Measurements from ENCODE around the gene LYVE1.

Gene LYVE1

DNA sequence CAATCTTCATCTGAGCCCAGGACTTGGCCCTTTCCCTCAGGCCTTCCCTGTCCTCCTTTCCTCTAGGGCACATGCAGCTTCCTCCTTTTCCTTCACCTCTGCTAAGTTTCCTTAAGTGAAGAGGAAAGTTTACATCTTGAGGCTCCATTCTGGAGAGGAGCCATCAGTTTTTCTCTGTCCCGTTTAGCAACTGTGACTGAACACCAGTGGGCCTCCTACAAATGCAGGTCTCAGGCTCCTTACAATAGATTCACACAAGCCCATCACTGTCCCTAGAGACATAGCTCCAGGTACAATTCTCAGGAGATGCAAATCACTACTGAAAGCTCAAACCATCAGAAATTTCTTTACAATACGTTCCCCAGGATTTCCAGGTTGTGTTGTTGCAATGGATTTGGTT, 23.3 kb upstream of the LYVE1 start:
- DNase-seq (ENCODE audit: low read depth): no peak

DNA sequence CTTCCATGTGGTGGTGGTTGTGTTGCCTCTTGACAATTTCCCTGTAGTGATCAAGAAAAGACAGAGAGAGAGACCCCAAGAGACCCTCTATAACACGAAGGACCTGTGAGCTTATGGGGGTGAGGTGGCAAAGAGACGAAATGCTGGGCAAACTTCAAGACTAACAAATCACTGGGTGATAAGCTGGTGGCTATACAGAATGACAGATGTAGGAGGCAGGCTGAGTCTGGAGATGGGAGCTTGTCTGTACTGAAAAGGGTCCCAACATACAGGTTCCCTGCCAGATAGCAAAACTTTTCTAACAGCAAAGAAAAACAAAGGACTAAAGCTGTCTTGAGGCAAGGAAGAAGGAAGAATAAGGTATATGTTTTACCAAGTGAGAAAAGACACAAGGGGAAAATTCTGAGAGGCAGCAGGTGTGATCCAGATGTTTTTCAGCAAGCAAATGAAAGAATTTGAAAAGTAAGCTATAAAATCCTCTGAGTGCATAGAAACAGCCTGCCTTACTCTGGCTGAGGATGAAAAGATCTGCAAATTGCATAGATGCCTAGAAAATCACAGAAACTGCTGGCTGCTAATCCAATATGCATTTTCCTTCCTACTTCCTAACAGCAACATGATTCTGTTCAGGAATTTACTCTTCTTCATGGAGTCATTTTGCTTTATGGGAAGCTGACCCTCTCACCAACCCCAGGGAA, 21.9 kb upstream of the LYVE1 start:
- DNase-seq (ENCODE audit: low read depth): peak; percentile 30

DNA sequence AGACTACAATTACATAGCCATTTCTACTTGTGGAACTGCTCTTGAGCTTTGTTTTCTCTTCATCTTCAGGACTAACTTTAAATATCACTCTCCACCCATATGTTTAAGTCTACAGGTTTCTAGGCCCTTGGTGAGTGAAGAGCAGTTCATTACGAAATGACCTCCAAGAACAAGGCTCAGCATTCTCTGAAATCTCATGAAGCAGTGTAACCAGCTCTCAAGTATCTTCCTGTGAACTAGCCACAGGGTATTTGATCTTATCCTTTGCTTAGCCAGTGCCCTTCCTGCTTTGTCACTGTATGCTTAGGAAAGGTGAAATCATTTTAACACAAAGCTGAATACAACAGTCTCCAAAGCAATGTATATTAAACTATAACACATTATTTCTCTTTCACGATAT, 20.4 kb upstream of the LYVE1 start:
- peak; percentile 54 for DNase-seq (ENCODE audit: low read depth)

DNA sequence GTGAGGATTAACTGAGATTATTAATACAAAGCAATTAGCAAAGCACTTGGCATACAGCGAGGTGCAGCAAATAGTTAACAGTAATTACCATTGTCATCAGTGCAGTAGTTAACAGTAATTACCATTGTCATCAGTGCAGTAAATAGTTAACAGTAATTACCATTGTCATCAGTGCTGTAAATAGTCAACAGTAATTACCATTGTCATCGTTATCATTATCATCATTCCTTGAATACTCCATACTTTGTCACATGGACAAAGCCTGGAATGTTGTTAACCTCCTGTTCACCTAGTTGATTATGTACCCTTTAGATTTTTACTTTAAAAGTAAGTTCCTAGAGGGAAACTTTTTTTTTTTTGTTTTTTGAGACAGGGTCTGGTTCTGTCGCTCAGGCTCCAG, 19.5 kb upstream of the LYVE1 start:
- DNase-seq (ENCODE audit: low read depth): no peak

DNA sequence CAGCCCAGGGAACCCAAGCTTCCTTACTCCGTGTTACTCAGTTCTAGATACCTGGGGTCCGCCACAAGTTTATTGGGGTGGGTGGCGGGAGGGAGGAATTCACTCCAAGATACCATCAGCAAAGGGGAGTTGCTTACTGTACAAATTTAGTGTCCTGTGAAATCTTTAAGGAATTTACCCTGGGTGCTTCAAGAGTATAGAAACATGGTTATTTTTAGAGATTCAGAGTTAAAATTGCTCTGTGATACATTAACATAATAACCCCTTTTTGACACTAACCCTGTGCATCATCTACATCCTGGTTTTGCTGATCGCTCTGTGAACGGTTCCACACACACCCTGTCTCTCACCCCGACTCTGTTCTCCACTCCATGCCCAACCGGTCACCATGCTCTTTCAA, 18.9 kb upstream of the LYVE1 start:
- peak; percentile 75 for DNase-seq (ENCODE audit: low read depth)

DNA sequence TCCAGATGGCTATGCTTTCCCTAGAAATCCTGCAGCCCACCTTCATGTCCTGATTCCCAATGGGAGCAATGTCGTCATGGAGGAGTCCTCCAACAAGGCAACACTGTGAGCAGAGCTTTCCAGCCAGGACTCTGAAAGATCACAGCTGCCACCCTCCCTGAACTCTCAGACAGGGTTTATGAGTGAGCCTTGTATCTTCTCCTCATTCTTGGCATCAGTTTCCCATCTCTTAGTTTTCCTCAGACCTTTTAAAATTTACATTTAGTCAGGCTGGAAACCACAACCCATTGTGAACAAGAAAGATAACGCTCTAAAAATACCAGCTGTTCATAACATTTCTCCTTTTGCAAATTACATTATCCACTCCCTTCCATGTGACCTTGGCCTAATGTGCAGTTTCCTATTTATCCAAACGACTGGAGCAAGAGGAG, 15.6 kb upstream of the LYVE1 start:
- DNase-seq (ENCODE audit: low read depth): peak; percentile 65

DNA sequence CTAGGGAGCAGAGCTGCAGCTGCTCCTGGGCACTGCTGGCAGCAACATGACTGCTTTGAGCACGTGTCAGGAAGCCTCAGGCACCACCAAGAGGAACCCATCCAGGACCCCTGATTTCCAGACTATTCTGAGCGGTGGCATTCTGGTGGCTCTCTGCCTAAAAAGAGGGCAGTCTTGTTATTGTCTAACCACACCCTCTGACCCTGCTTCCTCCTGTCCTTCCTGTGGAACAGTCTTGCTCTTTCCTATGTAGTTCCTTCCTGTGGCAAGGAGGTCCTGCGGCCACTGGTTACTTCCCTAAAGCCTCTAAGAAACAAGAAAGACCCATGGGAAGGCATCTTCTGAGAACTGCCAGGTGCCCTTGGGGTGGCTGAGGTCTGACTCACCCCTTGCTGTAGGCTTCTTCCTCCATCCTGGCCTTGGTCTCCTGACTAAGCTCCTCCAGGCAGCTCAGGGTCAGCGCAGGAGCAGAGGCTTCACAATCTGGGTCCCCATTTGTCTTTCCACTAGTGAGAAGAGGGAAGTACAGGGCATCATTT, 13.1 kb upstream of the LYVE1 start:
- peak; percentile 64 for DNase-seq (ENCODE audit: low read depth)

DNA sequence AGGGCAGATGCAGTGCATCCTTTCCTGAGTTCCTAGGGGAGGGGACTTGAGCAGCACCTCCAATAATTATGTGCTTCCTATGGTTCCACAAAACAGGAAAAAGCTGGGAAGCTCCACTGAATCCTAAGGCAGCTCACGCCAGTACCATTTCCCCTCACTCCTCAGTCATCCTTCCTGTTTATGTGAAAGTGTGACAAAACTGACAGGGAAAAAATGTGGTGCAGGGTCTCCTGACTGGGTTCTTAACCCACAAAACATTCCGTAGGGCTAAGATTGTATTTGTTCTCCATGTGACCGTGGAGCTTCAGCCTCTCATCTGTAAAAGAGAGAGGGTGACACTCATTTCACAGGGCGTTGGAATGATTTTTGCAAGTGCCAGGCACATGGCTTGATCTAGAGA, 12.2 kb upstream of the LYVE1 start:
- DNase-seq (ENCODE audit: low read depth): no peak

DNA sequence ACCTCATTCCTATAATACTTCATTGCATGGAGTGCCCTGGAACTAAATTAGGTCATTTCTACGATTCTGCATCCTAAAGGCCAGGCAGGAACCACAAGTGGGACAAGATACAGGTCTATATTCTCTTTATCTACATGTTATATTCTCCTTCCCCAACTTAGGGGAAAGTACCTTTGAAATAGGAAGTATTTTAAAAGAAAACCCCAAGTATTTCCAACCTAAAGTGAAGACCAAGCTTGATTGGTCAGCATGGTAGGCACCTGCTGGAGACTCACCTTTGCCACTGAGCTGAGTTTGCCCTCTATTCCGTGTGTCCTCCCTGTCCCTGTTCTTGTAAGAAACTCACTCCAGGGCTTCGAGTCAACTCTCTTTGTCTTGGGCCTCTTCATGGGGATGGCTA, 11.2 kb upstream of the LYVE1 start:
- no peak for DNase-seq (ENCODE audit: low read depth)

DNA sequence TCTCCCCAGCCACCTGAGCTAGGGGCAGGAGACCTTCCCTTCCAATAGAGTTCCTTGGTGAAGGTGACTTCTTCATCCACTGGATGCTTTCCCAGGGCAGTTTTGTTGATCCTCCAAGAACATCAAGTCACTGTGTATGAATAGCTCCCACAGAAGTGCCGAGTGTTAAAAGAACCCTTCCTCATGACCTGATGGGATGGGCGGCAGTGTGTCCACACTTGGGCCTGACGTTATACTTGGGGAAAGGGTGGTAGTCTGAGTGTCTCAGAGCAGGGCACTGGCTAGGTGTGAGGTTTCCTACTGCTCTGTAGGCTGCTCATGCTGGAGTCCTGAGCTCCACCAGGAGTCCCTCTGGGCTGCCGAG, 7.6 kb upstream of the LYVE1 start:
- DNase-seq (ENCODE audit: low read depth): no peak

DNA sequence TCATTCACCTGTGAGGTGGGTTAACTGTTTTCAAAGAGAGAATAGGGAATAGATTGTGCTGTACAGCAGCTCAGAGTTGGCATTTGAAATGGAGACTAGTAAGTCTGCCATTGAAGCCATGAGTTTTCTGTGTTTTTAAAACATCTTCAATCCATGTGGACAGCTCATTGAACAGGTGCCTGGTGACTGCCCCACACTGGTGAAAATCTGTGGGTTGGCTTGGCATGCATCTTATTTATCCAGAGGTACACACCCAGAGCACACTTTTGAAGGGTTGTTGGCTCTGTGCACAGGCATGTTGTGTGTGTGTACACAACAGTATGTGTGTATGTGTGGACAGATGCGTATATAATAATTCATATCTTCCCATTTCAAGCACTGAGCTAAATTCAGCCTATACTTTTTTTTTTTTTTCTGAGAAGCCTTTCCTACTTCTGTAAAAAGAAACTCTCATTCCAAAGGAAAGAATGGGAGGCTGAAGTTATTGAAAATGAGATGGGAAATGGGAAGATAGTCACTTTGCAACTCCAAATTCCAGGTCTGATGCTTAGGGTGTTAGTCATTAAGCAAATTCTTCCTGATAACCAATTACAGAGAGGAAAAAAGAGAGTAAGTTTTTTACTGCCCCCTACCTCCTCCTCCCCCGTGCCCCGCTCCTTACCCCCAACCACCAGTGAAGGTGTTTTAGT, 7.0 kb upstream of the LYVE1 start:
- DNase-seq (ENCODE audit: low read depth): peak; percentile 59

DNA sequence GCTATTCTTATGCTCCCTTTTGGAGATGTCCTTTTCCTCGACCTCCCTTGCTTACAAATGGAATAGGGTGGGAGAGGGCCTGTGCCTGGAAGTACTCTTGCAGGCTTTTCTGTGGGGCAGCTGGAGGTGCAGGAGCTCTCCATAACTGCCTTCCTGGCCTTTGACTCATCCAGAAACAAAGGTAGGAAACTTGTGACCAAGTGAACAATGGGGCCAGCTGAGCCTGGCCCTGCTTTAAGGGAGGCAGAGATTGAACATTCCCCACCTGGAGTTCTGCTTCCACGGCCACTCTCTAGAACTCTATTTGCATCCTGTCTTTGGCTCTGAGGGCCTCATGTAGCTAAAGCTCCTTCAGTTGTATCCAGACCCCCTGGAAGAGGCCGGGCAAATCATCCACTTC, 5.1 kb upstream of the LYVE1 start:
- no peak for DNase-seq (ENCODE audit: low read depth)

DNA sequence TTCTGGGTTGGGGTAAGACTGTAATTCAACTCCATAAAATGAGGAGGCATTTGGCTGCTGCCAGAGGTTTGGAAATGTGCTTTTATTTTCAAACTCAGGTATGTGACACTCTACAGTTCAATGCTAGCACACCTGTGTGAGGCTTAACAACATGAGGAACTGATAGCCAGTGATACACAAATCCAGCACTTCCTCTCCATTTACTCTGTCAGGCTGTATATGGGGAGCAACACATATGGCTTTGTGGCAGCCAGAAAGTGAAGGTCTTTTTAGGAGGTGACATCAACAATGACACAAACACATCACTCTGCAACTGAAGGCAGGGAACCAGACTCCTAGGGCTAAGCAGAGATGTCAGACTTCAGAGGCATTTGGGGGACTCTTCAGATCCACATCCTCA, 4.6 kb upstream of the LYVE1 start:
- no peak for DNase-seq (ENCODE audit: low read depth)

DNA sequence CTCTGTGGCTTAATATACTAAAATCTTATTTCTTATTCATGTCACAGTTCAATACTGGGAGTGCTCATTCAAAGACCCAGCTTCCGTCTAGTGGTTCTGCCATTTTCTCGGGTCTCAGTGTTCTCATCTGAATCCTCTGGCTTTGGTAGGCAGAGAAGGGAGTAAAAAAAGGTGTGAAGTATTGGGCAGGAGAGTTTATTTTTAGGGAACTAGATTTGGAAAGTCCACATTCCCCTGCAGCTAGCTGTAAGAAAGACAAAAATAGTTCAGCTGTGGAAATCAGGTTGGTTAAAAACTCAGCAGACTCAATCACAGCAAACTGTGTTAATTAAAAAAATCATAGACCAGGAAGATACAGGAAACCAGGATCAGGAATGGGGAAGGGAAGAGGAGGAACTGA, 4.1 kb upstream of the LYVE1 start:
- DNase-seq (ENCODE audit: low read depth): no peak

DNA sequence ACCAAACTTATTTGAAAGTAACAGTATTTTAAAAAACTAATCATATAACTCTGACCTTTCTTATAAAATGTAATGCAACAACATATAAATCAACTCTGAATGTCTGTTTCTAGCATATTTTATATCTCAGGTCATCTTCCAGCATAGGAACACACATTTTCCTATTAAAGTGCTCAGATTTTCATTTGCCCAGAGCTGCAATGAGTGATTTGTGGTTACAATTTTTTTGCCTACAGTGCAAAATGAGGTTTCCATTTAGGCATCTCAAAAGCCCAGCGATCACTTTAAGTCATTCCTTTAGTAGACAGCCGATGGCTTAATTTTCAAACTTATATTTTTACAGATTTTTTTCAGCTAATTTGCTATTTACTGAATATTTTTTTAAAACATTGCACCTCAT, 1.0 kb downstream of the LYVE1 start:
- peak; percentile 27 for DNase-seq (ENCODE audit: low read depth)

DNA sequence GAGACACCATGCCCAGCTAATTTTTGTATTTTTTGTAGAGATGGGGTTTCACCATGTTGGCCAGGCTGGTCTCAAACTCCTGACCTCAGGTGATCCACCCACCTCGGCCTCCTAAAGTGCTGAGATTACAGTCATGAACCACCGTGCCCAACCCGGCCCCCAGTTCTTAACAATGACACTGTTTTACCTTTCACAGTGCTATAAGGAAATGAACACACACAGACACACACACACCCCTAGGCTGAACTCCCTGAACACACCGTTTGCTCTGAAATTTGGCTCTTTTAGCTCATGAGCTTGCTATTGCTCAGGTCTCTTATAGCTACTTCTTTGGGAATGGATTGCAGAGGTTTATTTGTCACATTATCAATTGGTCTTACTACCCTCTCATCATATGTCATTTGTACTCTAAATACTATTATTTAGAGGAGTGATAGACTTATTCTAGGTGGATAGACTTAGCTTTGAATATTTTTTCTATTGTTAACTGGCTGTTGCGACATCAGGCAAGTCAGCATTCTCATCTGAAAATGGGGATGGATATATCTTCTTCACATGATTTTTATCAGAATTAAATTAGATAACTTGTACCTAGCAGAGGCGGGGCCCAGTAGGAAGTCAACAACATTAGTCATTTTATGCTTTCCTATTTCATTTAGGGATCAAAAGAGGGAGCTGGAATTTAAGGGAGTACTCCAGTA, 2.1 kb downstream of the LYVE1 start:
- no peak for DNase-seq (ENCODE audit: low read depth)

DNA sequence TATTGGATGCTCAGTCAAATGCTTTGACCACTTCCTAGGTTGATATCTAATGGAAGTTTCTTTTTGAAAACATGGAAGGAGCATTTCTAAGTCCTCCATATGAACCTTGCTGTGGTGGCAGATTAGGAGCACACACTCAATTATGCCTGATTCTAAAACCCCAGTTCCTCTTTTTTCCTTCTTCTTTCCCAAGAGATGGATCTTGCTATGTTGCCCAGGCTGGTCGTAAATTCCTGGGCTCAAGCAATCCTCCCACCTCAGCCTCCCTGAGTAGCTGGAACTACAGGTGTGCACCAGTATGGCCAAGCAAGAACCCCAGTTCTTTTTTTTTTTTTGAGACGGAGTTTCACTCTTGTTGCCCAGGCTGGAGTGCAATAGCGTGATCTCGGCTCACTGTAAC, 3.0 kb downstream of the LYVE1 start:
- DNase-seq (ENCODE audit: low read depth): no peak

DNA sequence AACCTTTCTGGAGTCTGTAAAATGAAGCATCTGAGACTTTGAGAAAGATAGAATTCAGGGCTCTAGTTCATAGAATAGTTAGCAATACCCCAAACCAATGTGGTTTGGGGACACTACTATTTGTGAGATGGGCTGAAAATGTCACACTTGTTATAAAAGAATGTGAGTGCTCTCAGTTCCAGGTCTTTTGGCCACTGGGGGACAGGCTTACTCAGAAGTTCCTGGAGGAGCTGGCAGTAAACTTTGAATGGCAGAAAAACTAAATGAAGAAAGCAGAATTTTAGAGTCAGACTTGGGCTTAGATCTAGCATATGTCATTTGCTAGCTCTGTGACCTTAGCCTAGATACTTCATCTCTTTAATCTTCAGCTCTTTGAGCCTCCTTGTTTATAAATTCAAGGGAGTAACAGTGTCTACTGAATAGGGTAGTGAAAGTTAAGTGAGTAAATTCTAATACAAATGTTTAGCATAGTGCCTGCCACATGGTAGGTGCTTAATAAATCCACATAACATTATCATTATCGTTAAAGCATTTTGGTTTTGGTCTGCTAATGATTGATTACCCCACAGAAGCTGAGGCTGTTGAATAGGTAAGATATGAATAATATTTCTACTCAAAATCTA, 3.7 kb downstream of the LYVE1 start:
- DNase-seq (ENCODE audit: low read depth): peak; percentile 51

DNA sequence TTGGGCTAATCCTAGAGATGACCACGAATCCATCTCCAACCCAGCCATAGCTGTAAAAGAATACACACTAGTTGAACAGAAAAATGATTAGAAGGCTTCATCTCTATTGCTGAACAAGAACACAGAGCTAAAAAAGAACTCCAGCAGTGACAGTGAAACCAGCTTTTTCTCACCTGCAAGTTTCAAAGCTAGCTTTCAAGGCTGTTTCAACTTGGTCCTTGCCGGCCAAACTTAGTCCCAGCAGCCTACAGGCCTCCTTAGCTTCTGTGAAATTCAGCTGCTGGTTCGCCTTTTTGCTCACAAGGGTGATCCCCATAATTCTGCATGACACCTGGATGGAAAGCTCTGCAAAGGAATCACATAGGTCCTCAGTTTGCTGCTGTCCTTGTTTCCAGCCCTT, 4.4 kb downstream of the LYVE1 start:
- DNase-seq (ENCODE audit: low read depth): no peak

DNA sequence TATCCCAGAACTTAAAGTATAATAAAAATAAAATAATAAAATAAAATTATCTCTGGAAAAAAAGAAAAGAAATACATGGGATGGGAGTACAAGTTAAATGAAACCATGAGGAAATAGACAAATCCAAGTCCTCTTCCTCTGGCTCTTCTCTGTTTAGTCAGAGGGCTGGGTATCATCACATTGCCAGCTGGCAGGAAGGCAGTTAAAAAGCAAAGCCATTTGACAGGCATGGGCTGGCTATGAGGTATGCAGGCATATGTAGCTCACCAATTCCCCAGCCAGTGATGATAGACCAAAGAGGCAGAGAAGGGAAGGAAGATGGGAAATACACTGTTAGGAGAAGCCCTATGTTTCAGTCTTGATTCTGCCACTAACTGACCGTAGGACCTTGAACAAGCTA, 6.5 kb downstream of the LYVE1 start:
- DNase-seq (ENCODE audit: low read depth): no peak

DNA sequence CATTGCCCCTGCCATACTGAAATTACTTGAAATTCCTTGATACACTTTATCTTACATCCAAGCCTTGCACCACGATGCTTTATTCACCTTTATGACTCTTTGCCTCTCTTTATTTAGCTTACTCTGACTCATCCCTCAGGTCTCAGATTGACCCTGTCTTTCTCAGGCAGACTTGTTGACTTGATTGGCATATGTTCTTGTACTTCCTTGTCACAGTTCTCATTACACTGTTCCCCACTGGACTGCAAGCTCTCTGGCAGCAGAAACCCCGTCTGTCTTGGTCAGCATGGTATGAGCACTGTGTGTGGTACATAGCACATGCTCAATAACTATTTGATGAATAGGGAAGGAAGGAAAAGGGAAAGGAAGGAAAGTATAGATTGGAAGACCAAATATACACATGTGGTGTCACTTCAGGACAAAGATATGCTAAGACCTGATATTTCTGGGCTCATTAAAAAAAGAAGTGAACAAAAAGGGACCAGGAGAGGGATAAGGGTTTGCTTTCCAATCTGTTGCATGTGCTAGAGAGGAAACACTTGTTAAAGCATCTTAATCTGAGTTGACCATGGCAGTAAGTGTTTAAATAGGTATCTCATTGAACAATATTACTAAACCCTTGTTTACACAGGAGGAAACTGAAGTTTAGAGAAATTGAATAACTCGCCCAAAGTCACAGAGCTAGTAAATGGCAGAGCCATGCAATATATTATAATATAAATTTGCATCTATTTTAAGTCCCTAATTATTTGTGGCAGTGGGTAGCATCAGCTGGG, 7.2 kb downstream of the LYVE1 start:
- no peak for DNase-seq (ENCODE audit: low read depth)

DNA sequence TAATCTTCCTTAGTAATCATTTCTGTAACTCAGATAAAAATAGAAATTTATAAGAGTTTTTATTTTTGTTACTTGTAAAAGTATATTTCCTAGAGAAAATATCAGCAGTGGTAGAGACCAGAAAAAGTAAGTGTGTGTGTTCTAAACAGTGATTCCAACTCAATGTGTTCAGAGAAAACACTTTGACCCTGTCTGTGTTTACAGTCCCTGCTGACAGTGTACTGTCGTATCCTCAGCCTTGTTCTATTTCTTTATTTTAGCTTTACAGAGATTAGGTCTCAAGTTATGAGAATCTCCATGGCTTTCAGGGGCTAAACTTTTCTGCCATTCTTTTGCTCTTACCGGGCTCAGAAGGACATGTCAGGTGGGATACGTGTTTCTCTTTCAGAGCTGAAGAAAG, 10.2 kb downstream of the LYVE1 start:
- DNase-seq (ENCODE audit: low read depth): no peak
